HCT116 (cell line): ENCODE results near the gene NANOG. TPM values are rescaled to one million over a fixed set of nuclear protein-coding genes. Genes with fewer than 3 reads are reported as not detected.
"Not testable (repeated sequence)": the region's sequence is repeated elsewhere in the genome, so short reads cannot be mapped to it uniquely, and the experiment has no call there.

Experiments used
- ATAC-seq: fragments of 200-7000 bp; cut with Tn5 transposase; 2 replicates; pipeline ENCODE4 v1.9.1; 2020; ENCODE audit warnings: mild to moderate bottlenecking, moderate library complexity
- BruUV-seq: library from RNA; stranded (reverse); fragments of 400-500 nt; replicated peaks from 2 replicates; lab custom pipeline; 2021; lab: Mats Ljungman, UMichigan
- CTCF ChIA-PET: fragments of 300-600 bp; sonication (Branson Sonifier 250); formaldehyde crosslinking; loops from one replicate; lab custom pipeline; 2021; ENCODE audit warnings: antibody characterized with exemption; lab: Charles Lee
- POLR2A ChIA-PET: fragments of 300-600, 350-600 bp; sonication (Branson Sonifier 250); formaldehyde crosslinking; loops from one replicate; lab custom pipeline; 2021; ENCODE audit warnings: antibody characterized with exemption; lab: Charles Lee
- RAD21 ChIA-PET, 2 experiments: fragments of 300-600 bp; sonication (Branson Sonifier 250); formaldehyde crosslinking; loops; one replicate each; lab custom pipeline; 2023; ENCODE audit warnings: low total read pairs in 2 of 2; ENCODE audit not compliant: uncharacterized antibody in 2 of 2, unreplicated experiment in 2 of 2, low non-redundant PET in 1 of 2; lab: Charles Lee
- DNase-seq: peaks from one replicate; pipeline ENCODE4 v3.0.0-alpha.2; 2010; ENCODE audit warnings: low read depth, low spot score
- H2AFZ ChIP-seq: fragments of 200-600 bp; shearing (Covaris generic), sonication (generic); 2 replicates; pipeline ENCODE4 v1.6.1; 2017; ENCODE audit warnings: low read depth, mixed run types, mixed read lengths, antibody characterized with exemption, low read length; ENCODE audit not compliant: poor library complexity, severe bottlenecking
- H3K27ac ChIP-seq: 2 replicates; pipeline ENCODE4 v1.5.1; 2012; ENCODE audit warnings: low read depth, low read length
- H3K27me3 ChIP-seq: fragments of 200-600 bp; sonication (generic); 2 replicates; pipeline ENCODE4 v1.6.1; 2016; ENCODE audit warnings: mixed run types, low read length, mixed read lengths; ENCODE audit not compliant: insufficient read depth
- H3K36me3 ChIP-seq, 2 experiments: fragments of 200-500 bp in 1 of 2; fragments of 200-600 bp in 1 of 2; sonication (Bioruptor generic) in 1 of 2; sonication (generic) in 1 of 2; 2 replicates each; pipeline versions ENCODE4 v1.5.1 to v1.6.1; 2014 to 2016; ENCODE audit warnings: low read length in 2 of 2, inconsistent platforms in 1 of 2, mixed read lengths in 1 of 2, mixed run types in 1 of 2; ENCODE audit not compliant: insufficient read depth in 2 of 2, control insufficient read depth in 1 of 2
- H3K4me1 ChIP-seq, 2 experiments: fragments of 200-600 bp in 1 of 2; sonication (generic) in 1 of 2; 2 replicates each; pipeline versions ENCODE4 v1.5.1 to v1.6.1; 2012 to 2017; ENCODE audit warnings: low read length in 2 of 2, inconsistent platforms in 1 of 2, mild to moderate bottlenecking in 1 of 2, mixed read lengths in 1 of 2, mixed run types in 1 of 2, moderate library complexity in 1 of 2; ENCODE audit not compliant: insufficient read depth in 2 of 2, control insufficient read depth in 1 of 2
- H3K4me2 ChIP-seq: fragments of 200-600 bp; sonication (generic); 2 replicates; pipeline ENCODE4 v1.6.1; 2017; ENCODE audit warnings: mixed run types, low read length, mixed read lengths
- H3K4me3 ChIP-seq, 2 experiments: fragments of 200-600 bp in 1 of 2; sonication (generic) in 1 of 2; replicated peaks in 1 of 2; 2 replicates each; pipeline ENCODE4 v1.5.1; 2011 to 2016; ENCODE audit warnings: low read length in 2 of 2, control low read depth in 1 of 2, low read depth in 1 of 2, mild to moderate bottlenecking in 1 of 2, mixed read lengths in 1 of 2, mixed run types in 1 of 2
- H3K79me2 ChIP-seq: fragments of 200-600 bp; sonication (generic); 2 replicates; pipeline ENCODE4 v1.6.1; 2017; ENCODE audit warnings: mild to moderate bottlenecking, mixed run types, low read length, moderate library complexity, mixed read lengths; ENCODE audit not compliant: insufficient read depth
- H3K9ac ChIP-seq: fragments of 200-600 bp; sonication (generic); 2 replicates; pipeline ENCODE4 v1.6.1; 2016; ENCODE audit warnings: low read length, mixed read lengths
- H3K9me2 ChIP-seq: fragments of 200-600 bp; sonication (generic), shearing (Covaris generic); 2 replicates; pipeline ENCODE4 v1.6.1; 2017; ENCODE audit warnings: mixed run types, mild to moderate bottlenecking, moderate library complexity; ENCODE audit not compliant: insufficient read depth
- H3K9me3 ChIP-seq, 2 experiments: fragments of 200-500 bp in 1 of 2; fragments of 200-600 bp in 1 of 2; sonication (Bioruptor generic) in 1 of 2; sonication (generic) in 1 of 2; 2 replicates each; pipeline ENCODE4 v1.6.1; 2014 to 2017; ENCODE audit warnings: low read length in 2 of 2, mixed read lengths in 2 of 2, inconsistent platforms in 1 of 2, low read depth in 1 of 2, mild to moderate bottlenecking in 1 of 2, mixed run types in 1 of 2, moderate library complexity in 1 of 2; ENCODE audit not compliant: control insufficient read depth in 1 of 2, insufficient read depth in 1 of 2
- H4K20me1 ChIP-seq: fragments of 200-600 bp; sonication (generic), shearing (Covaris generic); 2 replicates; pipeline ENCODE4 v1.6.1; 2017; ENCODE audit warnings: mixed run types, mild to moderate bottlenecking, moderate library complexity; ENCODE audit not compliant: insufficient read depth
- intact Hi-C: fragments of 100-400 bp; cut with micrococcal nuclease; formaldehyde crosslinking; loops from 2 replicates; pipeline ENCODE4 v1.10.0; 2022
- total RNA-seq: library from RNA; stranded (reverse); gene quantifications from one replicate; pipeline ENCODE4 v1.2.1, GENCODE V29; 2021; ENCODE audit not compliant: unreplicated experiment

NANOG gene
- total RNA-seq, 1 experiment from 2014 or later: 0.22 TPM

- H3K36me3 ChIP-seq, RAD21 ChIA-PET, H3K4me2 ChIP-seq, H3K4me3 ChIP-seq, H4K20me1 ChIP-seq, H3K9me2 ChIP-seq, ATAC-seq, H3K4me1 ChIP-seq, H3K27me3 ChIP-seq, H2AFZ ChIP-seq, intact Hi-C loops, CTCF ChIA-PET, H3K27ac ChIP-seq, BruUV-seq, DNase-seq, H3K9ac ChIP-seq, POLR2A ChIA-PET, H3K79me2 ChIP-seq, H3K9me3 ChIP-seq: not testable (repeated sequence)
Observed at GRCh38 chr12:7751941-7752922, 37.0 kb upstream of the NANOG start.

GRCh38 chr12:7755668-7756067, 33.5 kb upstream of the NANOG start:
- H3K27ac ChIP-seq: not testable (repeated sequence)

More at GRCh38 chr12:7755668-7756067, 33.5 kb upstream of the NANOG start:
- DNase-seq, BruUV-seq, RAD21 ChIA-PET, H2AFZ ChIP-seq, POLR2A ChIA-PET, CTCF ChIA-PET, H3K4me1 ChIP-seq, intact Hi-C loops, H3K9me2 ChIP-seq, H3K27me3 ChIP-seq, H4K20me1 ChIP-seq, H3K9ac ChIP-seq, H3K9me3 ChIP-seq, ATAC-seq, H3K4me3 ChIP-seq, H3K36me3 ChIP-seq, H3K4me2 ChIP-seq, H3K79me2 ChIP-seq: not testable (repeated sequence)
